Activated CD8-positive, alpha-beta T cell treated with anti-CD3 and anti-CD28 coated beads, Interleukin-2, amount 10 ng/mL, durations not matched to agents 7 days and 5 days (primary cell): ENCODE data around the gene HLA-DPA1. TPM values are rescaled to one million over a fixed set of nuclear protein-coding genes. Genes with fewer than 3 reads are reported as not detected.

Experiments used
- ATAC-seq: fragments of 150-1000 bp; cut with Tn5 transposase; one replicate; pipeline ENCODE4 v1.10.0; 2021; ENCODE audit warnings: moderate library complexity
- CTCF ChIA-PET: fragments of 350-600 bp; sonication (Branson Sonifier 250); formaldehyde crosslinking; loops from one replicate; lab custom pipeline; 2021; ENCODE audit warnings: antibody characterized with exemption; lab: Charles Lee
- POLR2A ChIA-PET: fragments of 350-600 bp; sonication (Branson Sonifier 250); formaldehyde crosslinking; loops from one replicate; lab custom pipeline; 2021; ENCODE audit warnings: antibody characterized with exemption; lab: Charles Lee
- DNase-seq: peaks from one replicate; pipeline ENCODE4 v3.0.0-alpha.2; 2020
- H3K27ac Mint-ChIP-seq: one replicate; pipeline ENCODE4 v1.8.0; 2021; ENCODE audit warnings: mild to moderate bottlenecking, mixed read lengths
- H3K27me3 Mint-ChIP-seq: one replicate; pipeline ENCODE4 v1.8.0; 2021; ENCODE audit warnings: low read depth, mixed read lengths
- H3K36me3 Mint-ChIP-seq: one replicate; pipeline ENCODE4 v1.8.0; 2021; ENCODE audit warnings: low read depth, mixed read lengths
- H3K4me1 Mint-ChIP-seq: one replicate; pipeline ENCODE4 v1.8.0; 2021; ENCODE audit warnings: low read depth, mixed read lengths
- H3K4me3 Mint-ChIP-seq: one replicate; pipeline ENCODE4 v1.8.0; 2021; ENCODE audit warnings: mild to moderate bottlenecking, mixed read lengths
- H3K9me3 Mint-ChIP-seq: one replicate; pipeline ENCODE4 v1.8.0; 2022; ENCODE audit warnings: mixed read lengths; ENCODE audit not compliant: insufficient read depth
- total RNA-seq, 2 experiments: library from RNA; stranded (reverse); gene quantifications; one replicate each; pipeline ENCODE4 v1.2.3, GENCODE V29; 2021

HLA-DPA1 gene
- total RNA-seq, 2 experiments from 2014 or later: 39.1 to 40.0 TPM

GRCh38 chr6:33088258-33088930 lies 14.9 kb upstream of the HLA-DPA1 start:
- no peaks in the 10 kb centered on the region for H3K36me3 Mint-ChIP-seq
- DNase-seq: no peak
- POLR2A ChIA-PET: no interaction called here
- H3K4me3 Mint-ChIP-seq: no peak overlapping the region
- CTCF ChIA-PET: interaction anchor here (0.9 to 4.3 kb wide), 4 partner anchors 38 to 843 kb away, joined by 3 to 29 read pairs (median 3); no protein-coding TSS in a partner anchor
- H3K9me3 Mint-ChIP-seq: no peaks in the 10 kb centered on the region
- peak overlapping the region; percentile 2 for H3K27ac Mint-ChIP-seq
- no peaks in the 10 kb centered on the region for H3K4me1 Mint-ChIP-seq
- ATAC-seq: no peak
- peaks cover 4% of the 10 kb centered on the region for H3K27me3 Mint-ChIP-seq

- CTCF ChIA-PET: interaction anchor here (1.2 kb wide), 1 partner anchor 66 kb away, joined by 3 read pairs; no protein-coding TSS in a partner anchor
- ATAC-seq (no peak), DNase-seq (no peak)
- POLR2A ChIA-PET: interaction anchor here (0.9 kb wide), 1 partner anchor 186 kb away, joined by 3 read pairs; the partner anchor contains the start of genes RPS18 and VPS52
- Mint-ChIP-seq H3K9me3 (no peaks in the 10 kb centered on the region), H3K4me1 (peaks cover 19% of the 10 kb centered on the region), H3K36me3 (no peaks in the 10 kb centered on the region), H3K4me3 (no peak overlapping the region), H3K27me3 (peaks cover 3% of the 10 kb centered on the region), H3K27ac (no peak overlapping the region)
Observed at GRCh38 chr6:33085627-33086026, 12.2 kb upstream of the HLA-DPA1 start.

- no peaks in the 10 kb centered on the region for H3K27me3 Mint-ChIP-seq
- DNase-seq (no peak), ATAC-seq (no peak)
- no peaks in the 10 kb centered on the region for H3K9me3 Mint-ChIP-seq
- peak overlapping the region; percentile 5 for H3K27ac Mint-ChIP-seq
- no peak overlapping the region for H3K4me3 Mint-ChIP-seq
- CTCF ChIA-PET: interaction anchor here (0.8 to 3.2 kb wide), 4 partner anchors 10 to 166 kb away, joined by 3 to 12 read pairs (median 8); partner anchors contain the start of gene HLA-DPA1
- peaks cover 27% of the 10 kb centered on the region for H3K4me1 Mint-ChIP-seq
- H3K36me3 Mint-ChIP-seq: no peaks in the 10 kb centered on the region
- POLR2A ChIA-PET: no interaction called here
Observed at GRCh38 chr6:33082702-33083101, 9.3 kb upstream of the HLA-DPA1 start.

GRCh38 chr6:33081098-33081824 lies 7.8 kb upstream of the HLA-DPA1 start:
- no peaks in the 10 kb centered on the region for H3K27me3 Mint-ChIP-seq
- peak overlapping the region; percentile 51 for H3K27ac Mint-ChIP-seq
- no peaks in the 10 kb centered on the region for H3K9me3 Mint-ChIP-seq
- CTCF ChIA-PET: interaction anchor here (1.3 to 3.2 kb wide), 6 partner anchors 8 to 167 kb away, joined by 4 to 12 read pairs (median 4); partner anchors contain the start of gene HLA-DPA1
- no peak for ATAC-seq
- no peaks in the 10 kb centered on the region for H3K36me3 Mint-ChIP-seq
- H3K4me1 Mint-ChIP-seq: peaks cover 38% of the 10 kb centered on the region
- POLR2A ChIA-PET: interaction anchor here (0.9 kb wide), 1 partner anchor 9 kb away, joined by 3 read pairs; no protein-coding TSS in a partner anchor
- no peak for DNase-seq
- H3K4me3 Mint-ChIP-seq: peak overlapping the region; percentile 26

- H3K36me3 Mint-ChIP-seq: no peaks in the 10 kb centered on the region
- no peak for DNase-seq
- CTCF ChIA-PET: interaction anchor here (0.8 to 2.0 kb wide), 8 partner anchors 9 to 128 kb away, joined by 3 to 11 read pairs (median 4); partner anchors contain the start of gene HLA-DMA
Observed at GRCh38 chr6:33080127-33081089, 7.0 kb upstream of the HLA-DPA1 start.

GRCh38 chr6:33079580-33079979 lies 6.1 kb upstream of the HLA-DPA1 start:
- Mint-ChIP-seq H3K36me3 (no peaks in the 10 kb centered on the region), H3K27ac (no peak overlapping the region), H3K4me3 (no peak overlapping the region), H3K4me1 (peaks cover 49% of the 10 kb centered on the region), H3K27me3 (no peaks in the 10 kb centered on the region), H3K9me3 (no peaks in the 10 kb centered on the region)
- ATAC-seq (no peak), DNase-seq (no peak)
- CTCF ChIA-PET: interaction anchor here (0.8 to 1.5 kb wide), 6 partner anchors 10 to 127 kb away, joined by 3 to 4 read pairs (median 4); partner anchors contain the start of gene HLA-DMA
- POLR2A ChIA-PET: interaction anchor here (0.6 kb wide), 1 partner anchor 170 kb away, joined by 4 read pairs; no protein-coding TSS in a partner anchor

More at GRCh38 chr6:33080127-33081089, 7.0 kb upstream of the HLA-DPA1 start:
- no peak for ATAC-seq
- H3K9me3 Mint-ChIP-seq: no peaks in the 10 kb centered on the region
- peak overlapping the region; percentile 60 for H3K4me3 Mint-ChIP-seq
- H3K27me3 Mint-ChIP-seq: no peaks in the 10 kb centered on the region
- POLR2A ChIA-PET: interaction anchor here (0.6 kb wide), 1 partner anchor 169 kb away, joined by 4 read pairs; no protein-coding TSS in a partner anchor
- peaks cover 44% of the 10 kb centered on the region for H3K4me1 Mint-ChIP-seq
- peak overlapping the region; percentile 44 for H3K27ac Mint-ChIP-seq

- DNase-seq: no peak
- Mint-ChIP-seq H3K4me3 (no peak overlapping the region), H3K4me1 (peaks cover 49% of the 10 kb centered on the region), H3K36me3 (no peaks in the 10 kb centered on the region), H3K9me3 (no peaks in the 10 kb centered on the region), H3K27ac (no peak overlapping the region), H3K27me3 (no peaks in the 10 kb centered on the region)
- ChIA-PET POLR2A (interaction anchor here (1.8 kb wide), 1 partner anchor 107 kb away, joined by 6 read pairs; no protein-coding TSS in a partner anchor), CTCF (interaction anchor here (1.5 kb wide), 1 partner anchor 47 kb away, joined by 3 read pairs; no protein-coding TSS in a partner anchor)
- no peak for ATAC-seq
Observed at GRCh38 chr6:33078919-33079521, 5.6 kb upstream of the HLA-DPA1 start.

- no peak overlapping the region for H3K27ac Mint-ChIP-seq
Observed at GRCh38 chr6:33078442-33078841, 5.0 kb upstream of the HLA-DPA1 start.

GRCh38 chr6:33077908-33078307 lies 4.5 kb upstream of the HLA-DPA1 start:
- Mint-ChIP-seq H3K27ac (no peak overlapping the region), H3K9me3 (no peaks in the 10 kb centered on the region), H3K4me3 (no peak overlapping the region), H3K36me3 (no peaks in the 10 kb centered on the region), H3K4me1 (peaks cover 54% of the 10 kb centered on the region), H3K27me3 (peaks cover 2% of the 10 kb centered on the region)
- no peak for DNase-seq
- no peak for ATAC-seq
- ChIA-PET CTCF (no interaction called here), POLR2A (interaction anchor here (1.8 kb wide), 1 partner anchor 106 kb away, joined by 6 read pairs; no protein-coding TSS in a partner anchor)

More at GRCh38 chr6:33078442-33078841, 5.0 kb upstream of the HLA-DPA1 start:
- peaks cover 52% of the 10 kb centered on the region for H3K4me1 Mint-ChIP-seq
- H3K9me3 Mint-ChIP-seq: no peaks in the 10 kb centered on the region
- no peaks in the 10 kb centered on the region for H3K36me3 Mint-ChIP-seq
- peaks cover 1% of the 10 kb centered on the region for H3K27me3 Mint-ChIP-seq
- CTCF ChIA-PET: no interaction called here
- ATAC-seq (no peak), DNase-seq (no peak)
- POLR2A ChIA-PET: interaction anchor here (1.8 kb wide), 1 partner anchor 107 kb away, joined by 6 read pairs; no protein-coding TSS in a partner anchor
- H3K4me3 Mint-ChIP-seq: no peak overlapping the region

GRCh38 chr6:33076406-33076934 lies 3.0 kb upstream of the HLA-DPA1 start:
- POLR2A ChIA-PET: interaction anchor here (0.6 to 1.4 kb wide), 3 partner anchors 14 to 214 kb away, joined by 3 to 7 read pairs (median 3); no protein-coding TSS in a partner anchor
- H3K36me3 Mint-ChIP-seq: no peaks in the 10 kb centered on the region
- ATAC-seq: no peak
- peak overlapping the region; percentile 71 for H3K27ac Mint-ChIP-seq
- CTCF ChIA-PET: interaction anchor here (0.6 to 1.6 kb wide), 10 partner anchors 10 to 143 kb away, joined by 3 to 9 read pairs (median 3); partner anchors contain the start of gene HLA-DMA
- peaks cover 52% of the 10 kb centered on the region for H3K4me1 Mint-ChIP-seq
- H3K4me3 Mint-ChIP-seq: peak overlapping the region; percentile 74
- no peaks in the 10 kb centered on the region for H3K9me3 Mint-ChIP-seq
- H3K27me3 Mint-ChIP-seq: peaks cover 6% of the 10 kb centered on the region
- no peak for DNase-seq
